Fibroblast of mammary gland (primary cell): Measurements from ENCODE around the gene CCDC85C.

Source experiments
- DNase-seq: peaks from one replicate; pipeline ENCODE4 v3.0.0-alpha.2; 2010; ENCODE audit warnings: low read depth
- H3K4me3 ChIP-seq: 2 replicates; pipeline ENCODE4 v1.5.1; 2011; ENCODE audit warnings: low read depth, mild to moderate bottlenecking, low read length, moderate library complexity; ENCODE audit not compliant: control insufficient read depth
- TF ChIP-seq, protein P1 (sequence below): conservative IDR thresholded peaks from 2 replicates; pipeline ENCODE4 v1.5.1; 2011; ENCODE audit warnings: low read depth, low read length, inconsistent platforms; ENCODE audit not compliant: control insufficient read depth, insufficient read depth

CCDC85C gene

DNA sequence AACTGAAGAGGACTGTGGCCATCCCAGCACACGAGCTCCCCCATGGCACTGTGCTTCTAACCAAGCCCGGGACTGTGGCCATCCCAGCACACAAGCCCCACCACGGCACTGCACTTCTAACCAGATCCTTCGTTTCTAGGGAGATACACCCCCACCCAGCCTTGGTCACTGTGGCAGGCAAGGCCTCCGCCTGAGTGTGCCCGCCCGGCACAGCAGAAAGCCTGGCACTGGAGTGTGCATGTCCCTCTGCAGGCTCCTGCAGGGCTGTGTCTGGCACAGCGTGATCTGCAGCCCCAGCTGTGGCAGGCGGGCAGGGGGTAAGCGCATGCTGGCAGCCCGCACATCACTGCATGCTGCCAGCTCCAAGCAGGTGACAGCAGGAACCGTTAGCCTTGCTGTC lies 49.8 kb downstream of the CCDC85C start:
- DNase-seq, result no peak
- no peak overlapping the region for H3K4me3 ChIP-seq
- TF ChIP-seq, protein P1, sequence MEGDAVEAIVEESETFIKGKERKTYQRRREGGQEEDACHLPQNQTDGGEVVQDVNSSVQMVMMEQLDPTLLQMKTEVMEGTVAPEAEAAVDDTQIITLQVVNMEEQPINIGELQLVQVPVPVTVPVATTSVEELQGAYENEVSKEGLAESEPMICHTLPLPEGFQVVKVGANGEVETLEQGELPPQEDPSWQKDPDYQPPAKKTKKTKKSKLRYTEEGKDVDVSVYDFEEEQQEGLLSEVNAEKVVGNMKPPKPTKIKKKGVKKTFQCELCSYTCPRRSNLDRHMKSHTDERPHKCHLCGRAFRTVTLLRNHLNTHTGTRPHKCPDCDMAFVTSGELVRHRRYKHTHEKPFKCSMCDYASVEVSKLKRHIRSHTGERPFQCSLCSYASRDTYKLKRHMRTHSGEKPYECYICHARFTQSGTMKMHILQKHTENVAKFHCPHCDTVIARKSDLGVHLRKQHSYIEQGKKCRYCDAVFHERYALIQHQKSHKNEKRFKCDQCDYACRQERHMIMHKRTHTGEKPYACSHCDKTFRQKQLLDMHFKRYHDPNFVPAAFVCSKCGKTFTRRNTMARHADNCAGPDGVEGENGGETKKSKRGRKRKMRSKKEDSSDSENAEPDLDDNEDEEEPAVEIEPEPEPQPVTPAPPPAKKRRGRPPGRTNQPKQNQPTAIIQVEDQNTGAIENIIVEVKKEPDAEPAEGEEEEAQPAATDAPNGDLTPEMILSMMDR, result no peak

DNA sequence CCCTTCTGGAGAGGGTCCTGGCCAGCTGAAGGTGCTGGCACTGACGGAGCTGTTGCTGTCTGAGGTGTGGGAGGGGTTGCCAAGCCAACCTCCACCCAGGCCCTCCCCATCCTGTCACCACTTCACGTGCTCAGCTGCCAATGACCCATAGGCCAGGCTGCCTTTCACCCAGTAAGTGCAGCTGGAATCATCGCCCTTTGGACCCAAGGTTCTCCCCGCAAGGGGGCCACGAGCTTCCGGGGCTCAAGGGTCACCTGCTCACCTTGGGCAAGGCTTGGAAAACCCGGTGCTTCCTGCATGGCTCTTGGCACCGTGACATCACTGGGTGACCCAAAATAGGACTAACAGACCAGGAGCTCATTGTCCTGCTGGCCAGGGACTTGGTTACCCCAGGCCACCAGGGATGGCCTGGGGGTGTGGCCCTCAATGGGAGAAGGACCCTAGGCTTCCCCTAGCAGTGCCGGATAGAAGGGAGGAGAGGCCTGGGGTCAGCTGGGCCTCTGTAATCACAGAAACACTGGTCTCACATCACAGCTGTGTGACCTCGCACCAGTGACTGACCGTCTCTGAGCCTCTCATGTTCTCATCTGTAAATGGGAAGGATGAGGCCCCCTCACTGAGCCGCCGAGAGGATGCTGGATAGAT lies 51.3 kb downstream of the CCDC85C start:
- no peak overlapping the region for H3K4me3 ChIP-seq
- no peak for DNase-seq
- TF ChIP-seq, protein P1, result no peak

DNA sequence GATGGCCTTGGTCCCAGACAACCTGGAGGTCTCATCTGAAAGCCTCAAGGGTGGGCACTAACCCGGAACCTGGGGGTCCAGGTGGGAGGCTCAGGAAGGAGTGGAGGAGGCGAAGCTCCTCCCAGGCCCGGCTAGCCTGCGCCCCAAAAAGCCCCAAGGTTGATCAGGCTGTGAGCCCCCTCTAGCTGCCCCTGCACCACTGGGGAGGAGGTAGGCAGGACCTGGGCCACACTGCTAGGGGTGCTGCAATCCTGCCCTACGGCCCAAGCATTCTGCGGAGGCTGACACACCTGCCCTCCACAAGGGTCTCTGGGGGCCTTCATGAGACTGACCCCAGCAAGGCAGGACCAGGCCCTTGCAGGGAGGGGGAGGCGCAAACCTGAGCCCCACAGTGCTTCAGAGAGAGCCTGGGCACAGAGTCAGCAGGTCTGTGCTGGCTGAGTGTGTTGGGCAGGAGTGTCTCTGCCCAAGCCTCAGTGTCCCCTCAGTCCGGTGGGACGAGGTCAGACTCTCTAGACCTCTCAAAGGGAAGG lies 51.9 kb downstream of the CCDC85C start:
- TF ChIP-seq, protein P1, result no peak
- DNase-seq, result no peak
- no peak overlapping the region for H3K4me3 ChIP-seq

DNA sequence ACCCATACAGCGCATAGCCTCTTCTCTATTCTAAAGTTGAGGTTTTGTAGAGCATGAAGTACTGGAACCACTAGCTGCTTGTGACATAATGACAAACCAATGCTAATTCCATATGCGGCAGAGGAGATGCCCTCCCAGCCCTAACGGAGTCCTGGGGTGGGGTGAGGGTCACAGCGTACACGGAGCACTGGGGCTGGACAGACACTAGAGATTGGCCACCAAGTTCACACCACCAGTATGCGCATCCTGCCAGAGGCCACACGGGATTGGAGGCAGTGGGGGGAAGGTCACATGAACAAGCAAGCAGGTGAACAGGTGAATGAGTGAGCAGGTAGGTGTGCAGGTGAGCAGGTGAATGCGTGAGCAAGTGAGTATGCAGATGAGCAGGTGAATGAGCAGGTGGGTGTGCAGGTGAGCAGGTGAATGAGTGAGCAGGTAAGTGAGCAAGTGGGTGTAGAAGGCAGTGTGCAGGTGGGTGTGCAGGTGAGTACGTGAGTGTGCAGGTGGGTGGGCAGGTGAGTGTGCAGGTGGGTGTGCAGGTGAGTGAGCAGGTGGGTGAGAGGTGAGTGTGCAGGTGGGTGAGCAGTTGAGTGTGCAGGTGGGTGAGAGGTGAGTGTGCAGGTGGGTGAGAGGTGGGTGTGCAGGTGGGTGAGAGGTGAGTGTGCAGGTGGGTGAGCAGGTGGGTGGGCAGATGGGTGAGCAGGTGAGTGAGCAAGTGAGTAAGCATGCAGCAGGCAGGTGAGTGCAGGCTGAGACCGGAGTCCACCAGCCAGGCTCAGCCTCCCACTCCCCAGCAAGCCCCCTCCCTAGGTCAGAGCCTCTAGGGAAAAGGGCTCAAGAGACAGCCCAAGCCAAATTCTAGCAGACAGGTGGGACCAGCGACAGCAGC lies 52.7 kb downstream of the CCDC85C start:
- no peak for DNase-seq
- TF ChIP-seq, protein P1, result no peak
- no peak overlapping the region for H3K4me3 ChIP-seq

DNA sequence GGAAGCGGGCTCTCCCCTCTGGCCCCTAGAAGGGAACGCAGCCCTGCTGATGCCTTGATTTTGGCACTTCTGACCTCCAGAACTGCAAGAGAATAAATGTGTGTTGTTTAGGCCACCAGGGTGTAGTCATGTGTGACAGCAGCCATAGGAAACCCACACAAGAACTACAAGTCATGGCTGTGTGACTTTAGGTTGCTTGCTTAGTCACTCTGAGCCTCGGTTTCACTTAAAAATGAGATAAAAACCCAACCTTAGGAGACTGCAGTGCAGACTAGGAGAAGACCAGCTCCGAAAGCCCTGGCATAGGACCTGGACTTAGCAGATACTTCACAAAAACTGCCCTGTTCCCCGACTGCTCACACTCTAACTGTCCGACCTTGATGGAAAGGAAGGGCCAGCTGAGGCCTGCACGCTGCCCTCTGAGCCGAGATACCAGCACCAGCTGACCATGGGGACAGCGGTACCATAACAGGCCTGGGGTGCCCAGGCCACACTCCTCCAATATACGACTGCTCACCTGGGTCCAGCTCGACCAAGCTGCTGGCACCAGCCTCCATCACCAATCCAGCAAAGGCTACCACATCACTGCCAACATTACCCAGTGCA lies 53.5 kb downstream of the CCDC85C start:
- H3K4me3 ChIP-seq, result no peak overlapping the region
- DNase-seq, result no peak
- TF ChIP-seq, protein P1, result no peak

DNA sequence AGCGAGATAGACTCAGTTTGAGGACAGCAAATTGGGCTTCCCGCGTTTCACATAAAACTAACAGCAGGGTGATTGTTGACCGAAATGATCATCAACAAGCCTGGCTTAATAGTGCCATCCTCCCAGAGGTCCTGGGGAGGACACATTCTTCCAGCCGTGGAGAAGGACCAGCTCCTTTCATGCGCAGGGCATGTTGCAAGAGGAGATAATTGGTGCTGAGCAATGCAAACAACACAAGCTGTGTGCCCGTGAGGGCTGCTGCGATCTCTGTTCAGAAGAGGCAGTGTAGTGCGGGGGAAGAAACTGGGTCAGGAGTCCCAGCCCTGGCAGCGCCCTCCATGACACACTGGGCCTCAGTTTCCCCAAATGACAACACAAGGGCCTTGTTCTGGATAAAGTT lies 54.3 kb downstream of the CCDC85C start:
- TF ChIP-seq, protein P1, result no peak

More for the DNA sequence above, 54.3 kb downstream of the CCDC85C start:
- no peak overlapping the region for H3K4me3 ChIP-seq
- no peak for DNase-seq
